GM23338 (cell line): ENCODE measurements around the gene GNB1L. TPM values are rescaled to one million over a fixed set of nuclear protein-coding genes. Genes with fewer than 3 reads are reported as not detected.

ENCODE experiments used
- ATAC-seq: fragments of 200-7000 bp; cut with Tn5 transposase; 3 replicates; pipeline ENCODE4 v1.9.1; 2020
- DNase-seq: peaks from one replicate; pipeline ENCODE4 v3.0.0-alpha.2; 2015; ENCODE audit warnings: low spot score
- H2AFZ ChIP-seq: fragments of 200-600 bp; sonication (generic); 2 replicates; pipeline ENCODE4 v1.8.0; 2016; ENCODE audit warnings: antibody characterized with exemption, mild to moderate bottlenecking, moderate library complexity
- H3F3A ChIP-seq: fragments of 200-600 bp; sonication (generic); replicated peaks from 2 replicates; pipeline ENCODE4 v1.8.0; 2017; ENCODE audit warnings: antibody characterized with exemption, mixed run types, low read depth
- H3K27ac ChIP-seq: fragments of 200-600 bp; sonication (generic); 2 replicates; pipeline ENCODE4 v1.6.1; 2016; ENCODE audit warnings: low read depth
- H3K27me3 ChIP-seq: fragments of 200-600 bp; sonication (generic); 2 replicates; pipeline ENCODE4 v1.8.0; 2016; ENCODE audit warnings: mild to moderate bottlenecking, mixed run types, moderate library complexity; ENCODE audit not compliant: insufficient read depth
- H3K36me3 ChIP-seq: fragments of 200-600 bp; sonication (generic); 2 replicates; pipeline ENCODE4 v1.8.0; 2016; ENCODE audit warnings: mild to moderate bottlenecking; ENCODE audit not compliant: insufficient read depth
- H3K4me1 ChIP-seq: fragments of 200-600 bp; sonication (generic); 2 replicates; pipeline ENCODE4 v1.8.0; 2016; ENCODE audit warnings: mild to moderate bottlenecking, moderate library complexity; ENCODE audit not compliant: insufficient read depth
- H3K4me2 ChIP-seq: fragments of 200-600 bp; sonication (generic); 2 replicates; pipeline ENCODE4 v1.7.1; 2017; ENCODE audit warnings: mixed run types
- H3K4me3 ChIP-seq: fragments of 200-600 bp; sonication (generic); 2 replicates; pipeline ENCODE4 v1.6.1; 2016; ENCODE audit warnings: mixed run types
- H3K79me2 ChIP-seq: fragments of 200-600 bp; sonication (generic); replicated peaks from 2 replicates; pipeline ENCODE4 v1.8.0; 2017; ENCODE audit warnings: mild to moderate bottlenecking; ENCODE audit not compliant: insufficient read depth
- H3K9me2 ChIP-seq: fragments of 200-600 bp; sonication (generic); 2 replicates; pipeline ENCODE4 v1.8.0; 2017; ENCODE audit not compliant: insufficient read depth
- H4K20me1 ChIP-seq: fragments of 200-600 bp; sonication (generic); replicated peaks from 2 replicates; pipeline ENCODE4 v1.8.0; 2017; ENCODE audit warnings: mild to moderate bottlenecking; ENCODE audit not compliant: insufficient read depth
- H3K27ac Mint-ChIP-seq: 2 replicates; pipeline ENCODE4 v1.8.0; 2020; ENCODE audit warnings: inconsistent platforms, mild to moderate bottlenecking, moderate library complexity, mixed read lengths
- H3K27me3 Mint-ChIP-seq: 3 replicates; pipeline ENCODE4 v1.8.0; 2022; ENCODE audit warnings: low read depth, mild to moderate bottlenecking, moderate library complexity, mixed read lengths, inconsistent platforms; ENCODE audit not compliant: insufficient read depth, poor library complexity
- H3K36me3 Mint-ChIP-seq: 3 replicates; pipeline ENCODE4 v1.8.0; 2021; ENCODE audit warnings: low read depth, mild to moderate bottlenecking, inconsistent platforms, moderate library complexity, mixed read lengths
- H3K4me1 Mint-ChIP-seq: 3 replicates; pipeline ENCODE4 v1.8.0; 2020; ENCODE audit warnings: mild to moderate bottlenecking, inconsistent platforms, mixed read lengths
- H3K4me3 Mint-ChIP-seq: 3 replicates; pipeline ENCODE4 v1.8.0; 2021; ENCODE audit warnings: moderate library complexity, mild to moderate bottlenecking, inconsistent platforms, mixed read lengths
- H3K9me3 Mint-ChIP-seq: 3 replicates; pipeline ENCODE4 v1.8.0; 2020; ENCODE audit warnings: moderate library complexity, mild to moderate bottlenecking, inconsistent platforms, mixed read lengths
- CREB1 ChIP-seq: fragments of 250-450 bp; sonication (Bioruptor Pico); IDR thresholded peaks from 2 replicates; pipeline ENCODE4 v1.5.0; 2020; ENCODE audit warnings: low read depth, mild to moderate bottlenecking, moderate library complexity
- EZH2 ChIP-seq: fragments of 200-600 bp; sonication (generic); IDR thresholded peaks from one replicate; pipeline ENCODE4 v1.8.0; 2017; ENCODE audit warnings: antibody characterized with exemption, mild to moderate bottlenecking, low read depth; ENCODE audit not compliant: unreplicated experiment
- EZH2phosphoT487 ChIP-seq: fragments of 200-600 bp; sonication (generic); IDR thresholded peaks from one replicate; pipeline ENCODE4 v1.8.1; 2018; ENCODE audit warnings: antibody characterized with exemption; ENCODE audit not compliant: unreplicated experiment
- JUNB ChIP-seq: IDR thresholded peaks from one replicate; pipeline ENCODE4 v1.6.1; 2016; ENCODE audit warnings: antibody characterized with exemption; ENCODE audit not compliant: unreplicated experiment
- NANOG ChIP-seq: IDR thresholded peaks from 2 replicates; pipeline ENCODE4 v1.6.1; 2016; ENCODE audit warnings: antibody characterized with exemption, borderline replicate concordance
- STAT1 ChIP-seq: IDR thresholded peaks from one replicate; pipeline ENCODE4 v1.6.1; 2016; ENCODE audit warnings: antibody characterized with exemption; ENCODE audit not compliant: unreplicated experiment
- ZNF114 ChIP-seq: fragments of 250-450 bp; sonication (Bioruptor Pico); IDR thresholded peaks from 2 replicates; pipeline ENCODE4 v1.5.0; 2020; ENCODE audit warnings: mild to moderate bottlenecking, moderate library complexity
- ZNF331 ChIP-seq: fragments of 250-450 bp; sonication (Bioruptor Pico); IDR thresholded peaks from 2 replicates; pipeline ENCODE4 v1.5.0; 2020; ENCODE audit warnings: low read depth, mild to moderate bottlenecking, moderate library complexity
- polyA plus RNA-seq: library from polyadenylated mRNA; unstranded; fragments of >200 nt; fragmentation: Nextera tagmentation; extraction: Ambion mirVana; gene quantifications from 2 replicates; pipeline ENCODE4 v1.2.1, GENCODE V29; 2016
- total RNA-seq: library from RNA; depleted of rRNA; stranded (reverse); fragments of >200 nt; shearing (Covaris generic); gene quantifications from 2 replicates; pipeline ENCODE4 v1.2.3, GENCODE V29; 2014
- TF ChIP-seq, protein P1 (sequence below): IDR thresholded peaks from one replicate; pipeline ENCODE4 v1.6.1; 2018; ENCODE audit warnings: antibody characterized with exemption; ENCODE audit not compliant: unreplicated experiment
- TF ChIP-seq, protein P2 (sequence below), 2 experiments: fragments of 200-600 bp in 1 of 2; sonication (generic) in 1 of 2; conservative IDR thresholded peaks; 2 replicates each; pipeline versions ENCODE4 v1.5.1 to v1.6.1; 2016 to 2017; ENCODE audit warnings: antibody characterized with exemption in 2 of 2, low read depth in 2 of 2, mild to moderate bottlenecking in 2 of 2, moderate library complexity in 1 of 2
- TF ChIP-seq, protein P3 (sequence below): IDR thresholded peaks from 2 replicates; pipeline ENCODE4 v1.6.1; 2016; ENCODE audit warnings: antibody characterized with exemption
- TF ChIP-seq, protein P4 (sequence below): fragments of 250-450 bp; sonication (Bioruptor Pico); IDR thresholded peaks from 2 replicates; pipeline ENCODE4 v1.5.0; 2020; ENCODE audit warnings: mild to moderate bottlenecking, moderate library complexity

Gene GNB1L
- total and polyA plus RNA-seq, 2 experiments from 2014 or later, result 15.2 to 27.8 TPM

DNA sequence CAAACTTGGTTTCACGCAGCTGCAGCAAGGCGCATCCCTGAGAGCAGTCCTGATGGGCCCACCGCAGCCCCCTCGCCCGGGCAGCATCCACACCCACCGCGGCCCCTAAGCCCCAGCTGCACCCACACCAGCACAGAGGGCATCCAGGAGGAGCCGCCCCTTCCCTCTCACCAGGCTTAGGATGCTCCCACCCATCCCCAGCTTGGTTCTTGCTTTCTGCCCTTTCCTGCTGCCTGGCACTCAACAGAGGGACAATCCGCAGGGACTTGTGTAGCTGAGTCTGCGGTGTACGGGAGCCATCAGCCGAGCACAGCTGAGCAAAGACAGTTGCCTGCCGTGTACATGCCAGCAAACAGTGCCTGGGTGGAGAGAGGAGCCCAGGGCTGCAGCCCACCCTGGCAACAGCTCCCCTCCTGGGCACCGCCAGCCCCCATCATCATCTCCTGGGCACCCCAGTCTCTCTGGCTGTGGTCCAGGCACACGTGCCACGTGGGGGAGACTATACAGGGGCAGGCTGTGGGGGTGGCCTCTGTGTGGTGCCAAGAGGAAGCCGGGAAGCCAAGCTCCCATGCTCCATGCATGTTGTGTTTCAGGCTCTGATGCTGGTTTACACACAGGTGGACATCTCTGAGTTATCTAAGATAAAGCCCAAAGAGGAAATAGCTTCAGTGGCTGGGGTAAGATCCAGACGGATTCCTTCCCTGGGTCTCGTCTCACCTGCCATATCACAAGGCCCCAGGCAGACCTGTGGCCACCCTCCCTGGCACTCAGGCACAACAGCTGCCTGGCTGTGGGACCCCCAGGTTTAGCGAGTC lies 36.0 kb upstream of the GNB1L start:
- Histone ChIP-seq H3K4me2 (0 out of 2 replicates have a peak overlapping the region, but pooled peaks have one; percentile 13), H3K27me3 (no peaks in the 10 kb centered on the region), H3K4me3 (no peak overlapping the region), H4K20me1 (no peaks in the 10 kb centered on the region), H3K4me1 (peaks cover 20% of the 10 kb centered on the region), H3K27ac (0 out of 2 replicates have a peak overlapping the region, but pooled peaks have one; percentile 57), H3F3A (peaks cover 13% of the 10 kb centered on the region; the same call in 1 of the 2 replicates), H2AFZ (no peak overlapping the region), H3K36me3 (no peaks in the 10 kb centered on the region), H3K79me2 (no peaks in the 10 kb centered on the region), H3K9me2 (no peaks in the 10 kb centered on the region)
- Mint-ChIP-seq H3K9me3 (no peaks in the 10 kb centered on the region), H3K4me1 (peaks cover 31% of the 10 kb centered on the region), H3K4me3 (no peak overlapping the region), H3K27ac (peak overlapping the region; percentile 74; the same call in 1 of the 2 replicates), H3K36me3 (no peaks in the 10 kb centered on the region), H3K27me3 (peaks cover 19% of the 10 kb centered on the region)
- ATAC-seq, result no peak
- TF ChIP-seq ZNF114 (CRISPR knock-in tag) (no peak), STAT1 (no peak), EZH2 (no peak), JUNB (no peak), EZH2phosphoT487 (no peak), ZNF331 (no peak), NANOG (no peak), CREB1 (CRISPR knock-in tag) (no peak)
- TF ChIP-seq, protein P1, sequence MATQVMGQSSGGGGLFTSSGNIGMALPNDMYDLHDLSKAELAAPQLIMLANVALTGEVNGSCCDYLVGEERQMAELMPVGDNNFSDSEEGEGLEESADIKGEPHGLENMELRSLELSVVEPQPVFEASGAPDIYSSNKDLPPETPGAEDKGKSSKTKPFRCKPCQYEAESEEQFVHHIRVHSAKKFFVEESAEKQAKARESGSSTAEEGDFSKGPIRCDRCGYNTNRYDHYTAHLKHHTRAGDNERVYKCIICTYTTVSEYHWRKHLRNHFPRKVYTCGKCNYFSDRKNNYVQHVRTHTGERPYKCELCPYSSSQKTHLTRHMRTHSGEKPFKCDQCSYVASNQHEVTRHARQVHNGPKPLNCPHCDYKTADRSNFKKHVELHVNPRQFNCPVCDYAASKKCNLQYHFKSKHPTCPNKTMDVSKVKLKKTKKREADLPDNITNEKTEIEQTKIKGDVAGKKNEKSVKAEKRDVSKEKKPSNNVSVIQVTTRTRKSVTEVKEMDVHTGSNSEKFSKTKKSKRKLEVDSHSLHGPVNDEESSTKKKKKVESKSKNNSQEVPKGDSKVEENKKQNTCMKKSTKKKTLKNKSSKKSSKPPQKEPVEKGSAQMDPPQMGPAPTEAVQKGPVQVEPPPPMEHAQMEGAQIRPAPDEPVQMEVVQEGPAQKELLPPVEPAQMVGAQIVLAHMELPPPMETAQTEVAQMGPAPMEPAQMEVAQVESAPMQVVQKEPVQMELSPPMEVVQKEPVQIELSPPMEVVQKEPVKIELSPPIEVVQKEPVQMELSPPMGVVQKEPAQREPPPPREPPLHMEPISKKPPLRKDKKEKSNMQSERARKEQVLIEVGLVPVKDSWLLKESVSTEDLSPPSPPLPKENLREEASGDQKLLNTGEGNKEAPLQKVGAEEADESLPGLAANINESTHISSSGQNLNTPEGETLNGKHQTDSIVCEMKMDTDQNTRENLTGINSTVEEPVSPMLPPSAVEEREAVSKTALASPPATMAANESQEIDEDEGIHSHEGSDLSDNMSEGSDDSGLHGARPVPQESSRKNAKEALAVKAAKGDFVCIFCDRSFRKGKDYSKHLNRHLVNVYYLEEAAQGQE, result no peak
- TF ChIP-seq, protein P2, sequence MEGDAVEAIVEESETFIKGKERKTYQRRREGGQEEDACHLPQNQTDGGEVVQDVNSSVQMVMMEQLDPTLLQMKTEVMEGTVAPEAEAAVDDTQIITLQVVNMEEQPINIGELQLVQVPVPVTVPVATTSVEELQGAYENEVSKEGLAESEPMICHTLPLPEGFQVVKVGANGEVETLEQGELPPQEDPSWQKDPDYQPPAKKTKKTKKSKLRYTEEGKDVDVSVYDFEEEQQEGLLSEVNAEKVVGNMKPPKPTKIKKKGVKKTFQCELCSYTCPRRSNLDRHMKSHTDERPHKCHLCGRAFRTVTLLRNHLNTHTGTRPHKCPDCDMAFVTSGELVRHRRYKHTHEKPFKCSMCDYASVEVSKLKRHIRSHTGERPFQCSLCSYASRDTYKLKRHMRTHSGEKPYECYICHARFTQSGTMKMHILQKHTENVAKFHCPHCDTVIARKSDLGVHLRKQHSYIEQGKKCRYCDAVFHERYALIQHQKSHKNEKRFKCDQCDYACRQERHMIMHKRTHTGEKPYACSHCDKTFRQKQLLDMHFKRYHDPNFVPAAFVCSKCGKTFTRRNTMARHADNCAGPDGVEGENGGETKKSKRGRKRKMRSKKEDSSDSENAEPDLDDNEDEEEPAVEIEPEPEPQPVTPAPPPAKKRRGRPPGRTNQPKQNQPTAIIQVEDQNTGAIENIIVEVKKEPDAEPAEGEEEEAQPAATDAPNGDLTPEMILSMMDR (conservative IDR thresholded peaks at IDR 0.05; ENCODE audit: low read depth in 2 of 2), result no peak
- TF ChIP-seq, protein P3, sequence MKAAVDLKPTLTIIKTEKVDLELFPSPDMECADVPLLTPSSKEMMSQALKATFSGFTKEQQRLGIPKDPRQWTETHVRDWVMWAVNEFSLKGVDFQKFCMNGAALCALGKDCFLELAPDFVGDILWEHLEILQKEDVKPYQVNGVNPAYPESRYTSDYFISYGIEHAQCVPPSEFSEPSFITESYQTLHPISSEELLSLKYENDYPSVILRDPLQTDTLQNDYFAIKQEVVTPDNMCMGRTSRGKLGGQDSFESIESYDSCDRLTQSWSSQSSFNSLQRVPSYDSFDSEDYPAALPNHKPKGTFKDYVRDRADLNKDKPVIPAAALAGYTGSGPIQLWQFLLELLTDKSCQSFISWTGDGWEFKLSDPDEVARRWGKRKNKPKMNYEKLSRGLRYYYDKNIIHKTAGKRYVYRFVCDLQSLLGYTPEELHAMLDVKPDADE, result no peak
- TF ChIP-seq, protein P4, sequence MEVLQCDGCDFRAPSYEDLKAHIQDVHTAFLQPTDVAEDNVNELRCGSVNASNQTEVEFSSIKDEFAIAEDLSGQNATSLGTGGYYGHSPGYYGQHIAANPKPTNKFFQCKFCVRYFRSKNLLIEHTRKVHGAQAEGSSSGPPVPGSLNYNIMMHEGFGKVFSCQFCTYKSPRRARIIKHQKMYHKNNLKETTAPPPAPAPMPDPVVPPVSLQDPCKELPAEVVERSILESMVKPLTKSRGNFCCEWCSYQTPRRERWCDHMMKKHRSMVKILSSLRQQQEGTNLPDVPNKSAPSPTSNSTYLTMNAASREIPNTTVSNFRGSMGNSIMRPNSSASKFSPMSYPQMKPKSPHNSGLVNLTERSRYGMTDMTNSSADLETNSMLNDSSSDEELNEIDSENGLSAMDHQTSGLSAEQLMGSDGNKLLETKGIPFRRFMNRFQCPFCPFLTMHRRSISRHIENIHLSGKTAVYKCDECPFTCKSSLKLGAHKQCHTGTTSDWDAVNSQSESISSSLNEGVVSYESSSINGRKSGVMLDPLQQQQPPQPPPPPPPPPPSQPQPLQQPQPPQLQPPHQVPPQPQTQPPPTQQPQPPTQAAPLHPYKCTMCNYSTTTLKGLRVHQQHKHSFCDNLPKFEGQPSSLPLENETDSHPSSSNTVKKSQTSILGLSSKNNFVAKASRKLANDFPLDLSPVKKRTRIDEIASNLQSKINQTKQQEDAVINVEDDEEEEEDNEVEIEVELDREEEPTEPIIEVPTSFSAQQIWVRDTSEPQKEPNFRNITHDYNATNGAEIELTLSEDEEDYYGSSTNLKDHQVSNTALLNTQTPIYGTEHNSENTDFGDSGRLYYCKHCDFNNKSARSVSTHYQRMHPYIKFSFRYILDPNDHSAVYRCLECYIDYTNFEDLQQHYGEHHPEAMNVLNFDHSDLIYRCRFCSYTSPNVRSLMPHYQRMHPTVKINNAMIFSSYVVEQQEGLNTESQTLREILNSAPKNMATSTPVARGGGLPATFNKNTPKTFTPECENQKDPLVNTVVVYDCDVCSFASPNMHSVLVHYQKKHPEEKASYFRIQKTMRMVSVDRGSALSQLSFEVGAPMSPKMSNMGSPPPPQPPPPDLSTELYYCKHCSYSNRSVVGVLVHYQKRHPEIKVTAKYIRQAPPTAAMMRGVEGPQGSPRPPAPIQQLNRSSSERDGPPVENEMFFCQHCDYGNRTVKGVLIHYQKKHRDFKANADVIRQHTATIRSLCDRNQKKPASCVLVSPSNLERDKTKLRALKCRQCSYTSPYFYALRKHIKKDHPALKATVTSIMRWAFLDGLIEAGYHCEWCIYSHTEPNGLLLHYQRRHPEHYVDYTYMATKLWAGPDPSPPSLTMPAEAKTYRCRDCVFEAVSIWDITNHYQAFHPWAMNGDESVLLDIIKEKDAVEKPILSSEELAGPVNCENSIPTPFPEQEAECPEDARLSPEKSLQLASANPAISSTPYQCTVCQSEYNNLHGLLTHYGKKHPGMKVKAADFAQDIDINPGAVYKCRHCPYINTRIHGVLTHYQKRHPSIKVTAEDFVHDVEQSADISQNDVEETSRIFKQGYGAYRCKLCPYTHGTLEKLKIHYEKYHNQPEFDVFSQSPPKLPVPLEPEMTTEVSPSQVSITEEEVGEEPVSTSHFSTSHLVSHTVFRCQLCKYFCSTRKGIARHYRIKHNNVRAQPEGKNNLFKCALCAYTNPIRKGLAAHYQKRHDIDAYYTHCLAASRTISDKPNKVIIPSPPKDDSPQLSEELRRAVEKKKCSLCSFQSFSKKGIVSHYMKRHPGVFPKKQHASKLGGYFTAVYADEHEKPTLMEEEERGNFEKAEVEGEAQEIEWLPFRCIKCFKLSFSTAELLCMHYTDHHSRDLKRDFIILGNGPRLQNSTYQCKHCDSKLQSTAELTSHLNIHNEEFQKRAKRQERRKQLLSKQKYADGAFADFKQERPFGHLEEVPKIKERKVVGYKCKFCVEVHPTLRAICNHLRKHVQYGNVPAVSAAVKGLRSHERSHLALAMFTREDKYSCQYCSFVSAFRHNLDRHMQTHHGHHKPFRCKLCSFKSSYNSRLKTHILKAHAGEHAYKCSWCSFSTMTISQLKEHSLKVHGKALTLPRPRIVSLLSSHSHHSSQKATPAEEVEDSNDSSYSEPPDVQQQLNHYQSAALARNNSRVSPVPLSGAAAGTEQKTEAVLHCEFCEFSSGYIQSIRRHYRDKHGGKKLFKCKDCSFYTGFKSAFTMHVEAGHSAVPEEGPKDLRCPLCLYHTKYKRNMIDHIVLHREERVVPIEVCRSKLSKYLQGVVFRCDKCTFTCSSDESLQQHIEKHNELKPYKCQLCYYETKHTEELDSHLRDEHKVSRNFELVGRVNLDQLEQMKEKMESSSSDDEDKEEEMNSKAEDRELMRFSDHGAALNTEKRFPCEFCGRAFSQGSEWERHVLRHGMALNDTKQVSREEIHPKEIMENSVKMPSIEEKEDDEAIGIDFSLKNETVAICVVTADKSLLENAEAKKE (CRISPR knock-in tag), result no peak
- DNase-seq, result no peak
